ENCODE measurements around the gene CELF2.

- no peak for TF ChIP-seq CTCF (IDR thresholded peaks at IDR 0.05; ENCODE audit: insufficient read depth, low read length, poor library complexity, severe bottlenecking)
- no peak for TF ChIP-seq EZH2phosphoT487 (conservative IDR thresholded peaks at IDR 0.05; ENCODE audit: low read length)
These were observed 136.1 kb downstream of the CELF2 start for GRCh38 chr10:11153766-11154165.

All from SU-DHL-6 (cell line).